A549 (cell line): Measurements from ENCODE around the gene TFAP2E. TPM values are rescaled to one million over a fixed set of nuclear protein-coding genes. Genes with fewer than 3 reads are reported as not detected.

Source experiments
- ATAC-seq, 2 experiments: fragments of 200-7000 bp in 1 of 2; fragments of >200 bp in 1 of 2; cut with Nextera tagmentation in 1 of 2; cut with Tn5 transposase in 1 of 2; 3 replicates each; pipeline versions ENCODE4 v1.8.0 to v1.9.1; 2018 to 2020; ENCODE audit warnings: mild to moderate bottlenecking in 1 of 2, moderate library complexity in 1 of 2
- CTCF ChIA-PET: fragments of 300-600 bp; sonication (Branson Sonifier 250); formaldehyde crosslinking; extraction: SDS; loops from one replicate; lab custom pipeline; 2021; ENCODE audit warnings: antibody characterized with exemption, inconsistent platforms; lab: Yijun Ruan, JAX
- POLR2A ChIA-PET: fragments of 350-600 bp; formaldehyde crosslinking; extraction: SDS; loops from one replicate; lab custom pipeline; 2021; ENCODE audit warnings: antibody characterized with exemption, inconsistent platforms; lab: Yijun Ruan, JAX
- DNase-seq, 2 experiments: peaks; one replicate each; pipeline versions ENCODE4 v3.0.0 to v3.0.0-alpha.2; 2011 to 2016; ENCODE audit warnings: low read depth in 1 of 2, low spot score in 1 of 2
- FAIRE-seq: peaks from 2 replicates; lab custom pipeline; 2011; peaks lifted over from hg19 to GRCh38; lab: Jason Lieb, UNC
- H3K27ac ChIP-seq, 2 experiments: fragments of >200 bp; sonication (Bioruptor Twin); formaldehyde crosslinking; 3 replicates each; pipeline ENCODE4 v1.5.1; 2016 to 2017
- H3K4me1 ChIP-seq: fragments of >200 bp; sonication (Bioruptor Twin); formaldehyde crosslinking; 3 replicates; pipeline ENCODE4 v1.6.1; 2016
- H3K4me2 ChIP-seq: fragments of >200 bp; sonication (Bioruptor Twin); formaldehyde crosslinking; 3 replicates; pipeline ENCODE4 v1.6.1; 2016
- H3K4me3 ChIP-seq: fragments of >200 bp; sonication (Bioruptor Twin); formaldehyde crosslinking; 3 replicates; pipeline ENCODE4 v1.5.1; 2016
- H3K9me3 ChIP-seq: fragments of >200 bp; sonication (Bioruptor Twin); formaldehyde crosslinking; 3 replicates; pipeline ENCODE4 v1.6.1; 2016
- BCL3 ChIP-seq: fragments of >200 bp; sonication (Bioruptor Twin); formaldehyde crosslinking; IDR thresholded peaks from 3 replicates; pipeline ENCODE4 v1.6.1; 2016
- CEBPB ChIP-seq, 2 experiments: fragments of >200 bp in 1 of 2; sonication (Bioruptor Twin) in 1 of 2; formaldehyde crosslinking in 1 of 2; IDR thresholded peaks; 2 replicates each; pipeline ENCODE4 v1.6.1; 2012 to 2016
- CHD2 ChIP-seq: fragments of 150-350 bp; IDR thresholded peaks from 2 replicates; pipeline ENCODE4 v1.6.1; 2014; ENCODE audit warnings: low read length; ENCODE audit not compliant: partially characterized antibody
- CTCF ChIP-seq: fragments of >200 bp; sonication (Bioruptor Twin); formaldehyde crosslinking; IDR thresholded peaks from 3 replicates; pipeline ENCODE4 v1.5.1; 2016
- E2F6 ChIP-seq: IDR thresholded peaks from 2 replicates; pipeline ENCODE4 v1.6.1; 2012; ENCODE audit warnings: low read depth, borderline replicate concordance
- EHF ChIP-seq: fragments of 250-450 bp; sonication (Bioruptor Pico); IDR thresholded peaks from 2 replicates; pipeline ENCODE4 v1.5.0; 2020; ENCODE audit warnings: mild to moderate bottlenecking
- EHMT2 ChIP-seq: fragments of 200-600 bp; sonication (generic); IDR thresholded peaks from 2 replicates; pipeline ENCODE4 v1.6.1; 2016; ENCODE audit warnings: antibody characterized with exemption, low read depth, mild to moderate bottlenecking, moderate library complexity
- ESRRA ChIP-seq: fragments of 150-350 bp; IDR thresholded peaks from 2 replicates; pipeline ENCODE4 v1.6.1; 2014; ENCODE audit warnings: mild to moderate bottlenecking, low read length, borderline replicate concordance
- FOSB ChIP-seq: fragments of 250-450 bp; sonication (Bioruptor Pico); IDR thresholded peaks from 2 replicates; pipeline ENCODE4 v1.5.0; 2020; ENCODE audit warnings: mild to moderate bottlenecking, moderate library complexity
- FOSL2 ChIP-seq, 2 experiments: fragments of 450-650 bp in 1 of 2; fragments of >200 bp in 1 of 2; sonication (Bioruptor Twin) in 1 of 2; formaldehyde crosslinking; IDR thresholded peaks; 2 replicates each; pipeline versions ENCODE4 v1.5.0 to v1.6.1; 2016 to 2020; ENCODE audit warnings: mild to moderate bottlenecking in 1 of 2, moderate library complexity in 1 of 2
- HDAC2 ChIP-seq: fragments of 200-600 bp; sonication (generic); IDR thresholded peaks from 2 replicates; pipeline ENCODE4 v1.6.1; 2016
- KDM1A ChIP-seq: fragments of 200-600 bp; sonication (generic); IDR thresholded peaks from 2 replicates; pipeline ENCODE4 v1.6.1; 2016; ENCODE audit warnings: low read depth, mild to moderate bottlenecking
- KDM5A ChIP-seq: fragments of 200-600 bp; sonication (generic); IDR thresholded peaks from 2 replicates; pipeline ENCODE4 v1.6.1; 2016; ENCODE audit warnings: antibody characterized with exemption, mild to moderate bottlenecking
- MAX ChIP-seq: IDR thresholded peaks from 2 replicates; pipeline ENCODE4 v1.6.1; 2012
- MAZ ChIP-seq: fragments of 150-350 bp; IDR thresholded peaks from 2 replicates; pipeline ENCODE4 v1.6.1; 2014; ENCODE audit warnings: antibody characterized with exemption, low read depth, low read length, borderline replicate concordance
- MYC ChIP-seq: IDR thresholded peaks from 2 replicates; pipeline ENCODE4 v1.6.1; 2012; ENCODE audit warnings: mild to moderate bottlenecking, inconsistent platforms, low read length, improper control_type of control experiment, borderline replicate concordance
- PHF8 ChIP-seq: fragments of 200-600 bp; sonication (generic); IDR thresholded peaks from 2 replicates; pipeline ENCODE4 v1.6.1; 2016; ENCODE audit warnings: low read depth, mild to moderate bottlenecking, antibody characterized with exemption, moderate library complexity, borderline replicate concordance
- POLR2AphosphoS2 ChIP-seq: conservative IDR thresholded peaks from 2 replicates; pipeline ENCODE4 v1.6.1; 2012; ENCODE audit warnings: low read length, improper control_type of control experiment, inconsistent platforms
- RAD21 ChIP-seq, 2 experiments: fragments of >200 bp in 1 of 2; sonication (Bioruptor Twin) in 1 of 2; formaldehyde crosslinking in 1 of 2; IDR thresholded peaks in 1 of 2; conservative IDR thresholded peaks in 1 of 2; 2 replicates in 1 of 2; 3 replicates in 1 of 2; pipeline ENCODE4 v1.6.1; 2012 to 2018; ENCODE audit warnings: inconsistent platforms in 1 of 2
- RCOR1 ChIP-seq: fragments of 150-350 bp; IDR thresholded peaks from 2 replicates; pipeline ENCODE4 v1.6.1; 2014; ENCODE audit warnings: antibody characterized with exemption, low read length, low read depth
- RFX5 ChIP-seq: fragments of 450-650 bp; IDR thresholded peaks from 2 replicates; pipeline ENCODE4 v1.7.1; 2014; ENCODE audit warnings: antibody characterized with exemption, mild to moderate bottlenecking, moderate library complexity
- RNF2 ChIP-seq: fragments of 200-600 bp; sonication (generic); IDR thresholded peaks from 2 replicates; pipeline ENCODE4 v1.6.1; 2016; ENCODE audit warnings: low read depth, mild to moderate bottlenecking, antibody characterized with exemption, moderate library complexity, borderline replicate concordance
- USF2 ChIP-seq: fragments of 450-650 bp; IDR thresholded peaks from 2 replicates; pipeline ENCODE4 v1.6.1; 2014; ENCODE audit warnings: antibody characterized with exemption
- ZFP36 ChIP-seq: fragments of 450-650 bp; IDR thresholded peaks from 2 replicates; pipeline ENCODE4 v1.6.1; 2014; ENCODE audit warnings: borderline replicate concordance; ENCODE audit not compliant: partially characterized antibody
- WGBS: methylation state at CpG from one replicate; pipeline ENCODE4 v1.1.6; 2017; ENCODE audit errors: missing lambda C conversion rate; 5-methylcytosine and 5-hydroxymethylcytosine counted together
- polyA plus RNA-seq, 4 experiments: library from polyadenylated mRNA; depleted of rRNA in 3 of 4; stranded (reverse); fragments of >200 nt; fragmentation: RNase III in 1 of 4; extraction: RNeasy Plus Mini Kit Qiagen cat#74134 plus additional on column Dnase treatment in 1 of 4; gene quantifications; 2 replicates in 3 of 4; 3 replicates in 1 of 4; pipeline ENCODE4 v1.2.3, GENCODE V29; 2011 to 2017

The TFAP2E gene
- polyA plus RNA-seq, 2 of the 4 experiments (the other 2 are of a cell fraction): 0.16 to 0.31 TPM

GRCh38 chr1:35539824-35540261 lies 33.3 kb upstream of the TFAP2E start:
- H3K4me3 ChIP-seq: no peak overlapping the region
- ChIA-PET POLR2A (no interaction called here), CTCF (no interaction called here)
- ATAC-seq (no peak), FAIRE-seq (no peak), DNase-seq (no peak)
- TF ChIP-seq CHD2 (no peak), RFX5 (no peak), HDAC2 (no peak), ZFP36 (no peak), POLR2AphosphoS2 (no peak), MYC (no peak), EHF (CRISPR knock-in tag) (no peak), EHMT2 (no peak), E2F6 (no peak), FOSB (CRISPR knock-in tag) (no peak), KDM1A (no peak), RCOR1 (no peak), ESRRA (no peak), RNF2 (no peak), CTCF (no peak), RAD21 (conservative IDR thresholded peaks at IDR 0.05 in 1 of 2, IDR thresholded peaks at IDR 0.05 in 1 of 2) (no peak)
- no peak overlapping the region for H3K27ac ChIP-seq
- WGBS: 95% methylated on average over 1 of the region's 1 CpG
- H3K4me2 ChIP-seq: no peak overlapping the region
- no peaks in the 10 kb centered on the region for H3K4me1 ChIP-seq
- no peaks in the 10 kb centered on the region for H3K9me3 ChIP-seq

GRCh38 chr1:35544976-35545375 lies 28.1 kb upstream of the TFAP2E start:
- H3K4me2 ChIP-seq: no peak overlapping the region
- peak; percentile 47 to 59; a peak in 3 of 6 replicates for ATAC-seq
- TF ChIP-seq MAX: no peak
- TF ChIP-seq RAD21 (conservative IDR thresholded peaks at IDR 0.05 in 1 of 2, IDR thresholded peaks at IDR 0.05 in 1 of 2): peak; percentile 14 to 35; a peak in 2 of 5 replicates
- peak in 1 of 2 experiments; percentile 63; a peak in 2 of 4 replicates for TF ChIP-seq CEBPB (IDR thresholded peaks at IDR 0.05)
- TF ChIP-seq CTCF: peak; percentile 15; the same call in 1 of the 3 replicates
- TF ChIP-seq, all 56 proteins: peak for 3
- FAIRE-seq (no peak), DNase-seq (peak; percentile 19 to 45)
- ChIA-PET POLR2A (no interaction called here), CTCF (interaction anchor here (0.7 to 2.2 kb wide), 7 partner anchors 10 to 94 kb away, joined by 3 to 8 read pairs (median 4); no protein-coding TSS in a partner anchor)
- 88% methylated on average over 3 of the region's 3 CpGs for WGBS
- Histone ChIP-seq H3K4me1 (no peaks in the 10 kb centered on the region), H3K27ac (no peak overlapping the region), H3K4me3 (no peak overlapping the region), H3K9me3 (no peaks in the 10 kb centered on the region)

- FAIRE-seq: no peak
- 96% methylated on average over 1 of the region's 1 CpG for WGBS
- H3K4me1 ChIP-seq: no peaks in the 10 kb centered on the region
- no peak overlapping the region for H3K4me3 ChIP-seq
- H3K4me2 ChIP-seq: no peak overlapping the region
- CTCF ChIA-PET: interaction anchor here (1.1 kb wide), 1 partner anchor 19 kb away, joined by 4 read pairs; no protein-coding TSS in a partner anchor
- H3K27ac ChIP-seq: no peak overlapping the region
- no peak for ATAC-seq
- TF ChIP-seq BCL3 (no peak), KDM5A (no peak), PHF8 (no peak), FOSL2 (IDR thresholded peaks at IDR 0.05) (no peak), FOSL2 (CRISPR knock-in tag; IDR thresholded peaks at IDR 0.05) (no peak), USF2 (no peak), EHMT2 (no peak), MAZ (no peak)
- TF ChIP-seq, all 56 proteins: peak for 0
- H3K9me3 ChIP-seq: no peaks in the 10 kb centered on the region
- DNase-seq: no peak
- POLR2A ChIA-PET: no interaction called here
These were observed 26.5 kb upstream of the TFAP2E start for GRCh38 chr1:35546614-35547013.
